GM06990 (cell line): ENCODE results near the gene HBD.

ENCODE experiments used
- DNase-seq: peaks from one replicate; pipeline ENCODE4 v3.0.0-alpha.2; 2011; ENCODE audit not compliant: insufficient read length; ENCODE audit errors: extremely low read depth
- H3K27me3 ChIP-seq: replicated peaks from 2 replicates; pipeline ENCODE4 v1.6.0; 2011; ENCODE audit warnings: low read length; ENCODE audit not compliant: control insufficient read depth, insufficient read depth
- H3K36me3 ChIP-seq: 2 replicates; pipeline ENCODE4 v1.5.1; 2011; ENCODE audit warnings: low read length; ENCODE audit not compliant: control insufficient read depth, insufficient read depth
- H3K4me3 ChIP-seq: replicated peaks from 2 replicates; pipeline ENCODE4 v1.5.1; 2011; ENCODE audit warnings: low read depth, mild to moderate bottlenecking, control low read depth, low read length
- CTCF ChIP-seq: IDR thresholded peaks from 2 replicates; pipeline ENCODE4 v1.5.1; 2011; ENCODE audit warnings: low read length, control low read depth, mild to moderate bottlenecking, inconsistent platforms; ENCODE audit not compliant: insufficient read depth, poor library complexity, severe bottlenecking

Gene HBD

GRCh38 chr11:5272395-5273017 is 38.2 kb upstream of the HBD start:
- Histone ChIP-seq H3K36me3 (no peaks in the 10 kb centered on the region), H3K27me3 (no peaks in the 10 kb centered on the region; the same call in 1 of the 2 replicates), H3K4me3 (no peak overlapping the region)
- no peak for DNase-seq
- TF ChIP-seq CTCF = no peak

- no peak within 1 kb of the TSS for H3K4me3 ChIP-seq
These were observed 35.4 kb upstream of the HBD start, which contains the start of gene HBE1 for GRCh38 chr11:5269715-5270147. Gene HBE1, minus strand, starts transcription at chr11:5269945. Its CDS starts 55 bp downstream, at chr11:5269890.

GRCh38 chr11:5267033-5267563 is 32.8 kb upstream of the HBD start:
- Histone ChIP-seq H3K27me3 (no peaks in the 10 kb centered on the region; the same call in 1 of the 2 replicates), H3K4me3 (no peak overlapping the region), H3K36me3 (no peaks in the 10 kb centered on the region)
- DNase-seq = no peak
- no peak for TF ChIP-seq CTCF

More at GRCh38 chr11:5269715-5270147, 35.4 kb upstream of the HBD start, which contains the start of gene HBE1:
- DNase-seq = no peak
- H3K36me3 ChIP-seq = no peaks in the 10 kb centered on the region
- TF ChIP-seq CTCF = no peak
- H3K27me3 ChIP-seq = no peaks in the 10 kb centered on the region; the same call in 1 of the 2 replicates

- DNase-seq = no peak
- Histone ChIP-seq H3K4me3 (no peak overlapping the region), H3K27me3 (no peaks in the 10 kb centered on the region; the same call in 1 of the 2 replicates), H3K36me3 (no peaks in the 10 kb centered on the region)
- no peak for TF ChIP-seq CTCF
These were observed 32.3 kb upstream of the HBD start for GRCh38 chr11:5266609-5267008.

- no peaks in the 10 kb centered on the region; the same call in 1 of the 2 replicates for H3K27me3 ChIP-seq
- H3K4me3 ChIP-seq = no peak overlapping the region
- H3K36me3 ChIP-seq = no peaks in the 10 kb centered on the region
- no peak for DNase-seq
- TF ChIP-seq CTCF = no peak
These were observed 31.5 kb upstream of the HBD start for GRCh38 chr11:5265832-5266231.
